ENCODE measurements around the gene TMEM203.

Gene TMEM203

DNA sequence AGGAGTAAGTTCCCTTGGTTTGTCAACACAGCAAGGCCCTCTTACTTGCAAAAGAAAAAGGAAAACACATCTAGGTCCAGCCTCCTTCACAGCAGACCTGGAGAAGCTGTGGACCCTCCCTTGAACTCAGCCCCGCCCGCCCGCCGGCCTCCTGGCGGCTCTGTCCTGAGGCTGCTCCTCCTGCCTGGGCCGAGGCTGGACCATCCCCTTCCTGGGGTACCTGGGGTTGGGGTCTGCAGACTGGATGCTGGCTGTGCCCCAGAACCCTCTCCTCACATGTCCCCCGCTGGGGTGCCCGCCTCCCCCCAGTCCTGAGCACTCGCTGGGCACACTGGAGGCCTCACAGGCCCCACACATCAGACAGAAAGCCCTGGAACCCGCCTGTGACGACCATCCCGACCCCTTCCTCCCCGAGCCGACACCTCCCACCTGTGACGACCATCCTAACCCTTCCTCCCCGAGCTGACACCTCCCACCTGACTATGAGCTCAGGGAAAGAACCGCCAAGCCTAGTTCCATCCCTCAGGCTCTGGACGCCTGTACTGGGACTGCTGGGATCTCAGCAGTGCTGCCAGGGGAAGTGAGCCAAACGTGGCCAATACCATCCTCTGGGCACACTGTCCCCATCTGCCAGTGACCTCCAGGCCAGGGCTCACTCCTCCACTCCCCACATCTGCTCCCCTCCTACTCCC, 26.4 kb downstream of the TMEM203 start:
- no peak overlapping the region for H3K4me2 ChIP-seq (ENCODE audit: low read depth, low read length)
- H3K27me3 ChIP-seq (replicated peaks; ENCODE audit: insufficient read depth, low read length): no peaks in the 10 kb centered on the region; the same call in 1 of the 2 replicates
- no peaks in the 10 kb centered on the region for H3K79me2 ChIP-seq (ENCODE audit: low read length)
- no peaks in the 10 kb centered on the region for H3K36me3 ChIP-seq (replicated peaks; ENCODE audit: insufficient read depth, low read length)
- no peak for DNase-seq
- H4K20me1 ChIP-seq (ENCODE audit: insufficient read depth, low read length): no peaks in the 10 kb centered on the region
- no peaks in the 10 kb centered on the region for H3K9me2 ChIP-seq (replicated peaks; ENCODE audit: insufficient read depth, low read length)
- no peaks in the 10 kb centered on the region for H3K9me3 ChIP-seq (replicated peaks; ENCODE audit: insufficient read depth, low read length)
- H3K9ac ChIP-seq (ENCODE audit: low read length): no peak overlapping the region
- H3K4me3 ChIP-seq (ENCODE audit: low read length): no peak overlapping the region
- H3K4me1 ChIP-seq (ENCODE audit: low read length): no peaks in the 10 kb centered on the region
- H2AFZ ChIP-seq (ENCODE audit: low read length): no peak overlapping the region
- H3F3A ChIP-seq (ENCODE audit: insufficient read depth, low read length): peaks cover 10% of the 10 kb centered on the region; the same call in 1 of the 2 replicates
- no peak overlapping the region for H3K27ac ChIP-seq (ENCODE audit: low read length)
- no peak for TF ChIP-seq EZH2phosphoT487 (IDR thresholded peaks at IDR 0.05; ENCODE audit: low read length)
- TF ChIP-seq, protein P1, sequence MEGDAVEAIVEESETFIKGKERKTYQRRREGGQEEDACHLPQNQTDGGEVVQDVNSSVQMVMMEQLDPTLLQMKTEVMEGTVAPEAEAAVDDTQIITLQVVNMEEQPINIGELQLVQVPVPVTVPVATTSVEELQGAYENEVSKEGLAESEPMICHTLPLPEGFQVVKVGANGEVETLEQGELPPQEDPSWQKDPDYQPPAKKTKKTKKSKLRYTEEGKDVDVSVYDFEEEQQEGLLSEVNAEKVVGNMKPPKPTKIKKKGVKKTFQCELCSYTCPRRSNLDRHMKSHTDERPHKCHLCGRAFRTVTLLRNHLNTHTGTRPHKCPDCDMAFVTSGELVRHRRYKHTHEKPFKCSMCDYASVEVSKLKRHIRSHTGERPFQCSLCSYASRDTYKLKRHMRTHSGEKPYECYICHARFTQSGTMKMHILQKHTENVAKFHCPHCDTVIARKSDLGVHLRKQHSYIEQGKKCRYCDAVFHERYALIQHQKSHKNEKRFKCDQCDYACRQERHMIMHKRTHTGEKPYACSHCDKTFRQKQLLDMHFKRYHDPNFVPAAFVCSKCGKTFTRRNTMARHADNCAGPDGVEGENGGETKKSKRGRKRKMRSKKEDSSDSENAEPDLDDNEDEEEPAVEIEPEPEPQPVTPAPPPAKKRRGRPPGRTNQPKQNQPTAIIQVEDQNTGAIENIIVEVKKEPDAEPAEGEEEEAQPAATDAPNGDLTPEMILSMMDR (IDR thresholded peaks at IDR 0.05; ENCODE audit: low read length): no peak
- no peak for TF ChIP-seq EZH2 (optimal IDR thresholded peaks at IDR 0.05; ENCODE audit: low read depth, low read length)

DNA sequence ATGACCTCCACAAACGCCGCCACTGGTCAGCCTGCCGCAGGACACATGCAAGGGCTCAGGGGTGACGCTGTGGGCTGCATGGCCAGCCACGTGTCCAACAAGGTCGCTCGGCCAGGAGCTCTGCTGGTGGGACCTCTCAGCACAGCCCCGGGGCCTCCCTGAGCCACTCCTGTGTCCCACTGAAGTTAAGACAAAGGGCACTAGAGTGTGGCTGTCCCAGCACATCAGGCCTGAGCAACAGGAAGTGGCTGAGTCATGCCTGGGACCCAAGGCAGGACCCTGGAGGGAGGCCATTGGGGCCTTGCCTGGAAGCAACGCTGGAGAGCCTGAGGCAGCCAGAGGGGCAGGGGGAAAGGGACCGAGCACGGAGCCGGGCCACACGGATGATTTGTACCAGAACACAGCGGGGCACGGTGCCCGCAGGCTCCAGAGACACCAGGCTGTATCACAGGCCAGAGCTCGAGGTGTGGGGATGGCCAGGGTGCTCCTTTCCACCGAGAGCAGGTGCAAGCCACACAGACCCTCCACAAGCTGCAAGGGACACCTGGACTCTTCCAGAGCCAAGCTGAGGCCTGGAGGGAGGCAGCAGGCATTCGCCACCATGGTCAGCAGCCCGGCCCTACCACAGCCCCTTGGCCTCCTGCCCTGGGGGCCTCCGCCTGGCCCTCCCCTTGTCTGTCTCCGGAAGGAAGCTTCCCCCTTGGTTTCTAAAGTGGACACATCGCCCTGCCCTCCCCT, 27.1 kb downstream of the TMEM203 start:
- no peaks in the 10 kb centered on the region; the same call in 1 of the 2 replicates for H3K27me3 ChIP-seq (replicated peaks; ENCODE audit: insufficient read depth, low read length)
- no peaks in the 10 kb centered on the region for H3K9me3 ChIP-seq (replicated peaks; ENCODE audit: insufficient read depth, low read length)
- no peak overlapping the region for H3K4me3 ChIP-seq (ENCODE audit: low read length)
- H4K20me1 ChIP-seq (ENCODE audit: insufficient read depth, low read length): no peaks in the 10 kb centered on the region
- H3K4me1 ChIP-seq (ENCODE audit: low read length): no peaks in the 10 kb centered on the region
- H3K79me2 ChIP-seq (ENCODE audit: low read length): no peaks in the 10 kb centered on the region
- no peak overlapping the region for H2AFZ ChIP-seq (ENCODE audit: low read length)
- no peak for DNase-seq
- no peak overlapping the region for H3K9ac ChIP-seq (ENCODE audit: low read length)
- H3K36me3 ChIP-seq (replicated peaks; ENCODE audit: insufficient read depth, low read length): no peaks in the 10 kb centered on the region
- no peaks in the 10 kb centered on the region for H3K9me2 ChIP-seq (replicated peaks; ENCODE audit: insufficient read depth, low read length)
- no peak overlapping the region for H3K27ac ChIP-seq (ENCODE audit: low read length)
- H3F3A ChIP-seq (ENCODE audit: insufficient read depth, low read length): peaks cover 10% of the 10 kb centered on the region; the same call in 1 of the 2 replicates
- TF ChIP-seq EZH2 (optimal IDR thresholded peaks at IDR 0.05; ENCODE audit: low read depth, low read length) (no peak), EZH2phosphoT487 (IDR thresholded peaks at IDR 0.05; ENCODE audit: low read length) (no peak)
- TF ChIP-seq, protein P1 (IDR thresholded peaks at IDR 0.05; ENCODE audit: low read length): no peak
- no peak overlapping the region for H3K4me2 ChIP-seq (ENCODE audit: low read depth, low read length)

DNA sequence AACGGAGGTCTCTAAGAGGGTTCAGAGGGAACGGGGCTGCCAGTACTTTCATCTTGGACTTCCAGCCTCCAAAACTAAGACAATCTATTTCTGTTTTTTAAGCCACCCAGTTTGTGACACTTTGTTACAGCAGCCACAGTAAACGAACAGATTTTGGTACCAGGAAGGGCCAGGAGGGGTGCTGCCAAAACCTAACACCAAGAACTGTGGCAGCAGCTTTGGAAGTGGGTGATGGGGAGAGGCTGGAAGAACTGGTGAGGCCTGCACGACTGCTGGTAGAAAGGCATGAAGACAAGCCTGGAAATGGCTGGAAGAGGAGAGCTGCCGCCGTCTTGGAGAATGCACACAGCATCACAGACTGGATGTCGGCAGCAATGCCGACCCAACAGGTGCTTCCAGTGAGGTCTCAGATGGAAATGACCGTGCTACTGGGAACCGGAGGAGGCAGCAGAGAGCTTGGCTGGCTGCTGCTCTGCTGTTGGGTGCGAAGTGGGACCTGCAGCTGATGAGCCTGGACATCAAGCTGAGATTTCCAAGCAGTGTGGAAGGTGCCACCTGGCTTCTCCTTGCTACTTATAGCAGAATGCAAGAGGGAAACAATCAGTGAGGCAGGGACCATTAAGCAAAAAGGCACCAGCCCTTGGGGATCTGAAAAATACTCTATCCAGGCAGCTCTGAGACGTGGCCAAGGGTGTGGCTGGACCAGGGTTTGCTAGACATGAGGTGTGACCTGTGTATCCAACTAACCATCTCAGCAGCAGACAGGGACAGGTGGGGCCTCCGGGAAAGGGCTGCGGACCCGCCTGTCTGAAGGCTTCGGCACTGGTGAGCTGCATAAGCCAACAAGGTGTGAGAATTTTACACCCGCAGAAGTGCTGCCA, 28.9 kb downstream of the TMEM203 start:
- Histone ChIP-seq H3K36me3 (replicated peaks; ENCODE audit: insufficient read depth, low read length) (no peaks in the 10 kb centered on the region), H3K27ac (ENCODE audit: low read length) (no peak overlapping the region), H4K20me1 (ENCODE audit: insufficient read depth, low read length) (no peaks in the 10 kb centered on the region), H2AFZ (ENCODE audit: low read length) (no peak overlapping the region), H3K9ac (ENCODE audit: low read length) (no peak overlapping the region), H3K4me1 (ENCODE audit: low read length) (no peaks in the 10 kb centered on the region), H3K79me2 (ENCODE audit: low read length) (no peaks in the 10 kb centered on the region), H3K4me3 (ENCODE audit: low read length) (no peak overlapping the region), H3K9me2 (replicated peaks; ENCODE audit: insufficient read depth, low read length) (no peaks in the 10 kb centered on the region), H3K9me3 (replicated peaks; ENCODE audit: insufficient read depth, low read length) (no peaks in the 10 kb centered on the region), H3K4me2 (ENCODE audit: low read depth, low read length) (no peak overlapping the region), H3K27me3 (replicated peaks; ENCODE audit: insufficient read depth, low read length) (peaks cover 13% of the 10 kb centered on the region), H3F3A (ENCODE audit: insufficient read depth, low read length) (peaks cover 10% of the 10 kb centered on the region; the same call in 1 of the 2 replicates)
- no peak for TF ChIP-seq EZH2 (optimal IDR thresholded peaks at IDR 0.05; ENCODE audit: low read depth, low read length)
- TF ChIP-seq, protein P1 (IDR thresholded peaks at IDR 0.05; ENCODE audit: low read length): peak; percentile 56
- peak; percentile 31 for DNase-seq
